ENCODE data around the gene BMP4. TPM values are rescaled to one million over a fixed set of nuclear protein-coding genes. Genes with fewer than 3 reads are reported as not detected.

Gene BMP4
- total RNA-seq, 1 experiment from 2014 or later = 0.87 TPM

- ChIA-PET POLR2A (interaction anchor here (0.6 kb wide), 1 partner anchor 68 kb away, joined by 3 read pairs; no protein-coding TSS in a partner anchor), CTCF (no interaction called here)
- Histone ChIP-seq H3K4me3 (ENCODE audit: low read depth in 2 of 2, low read length in 2 of 2) (no peak overlapping the region), H3K4me1 (ENCODE audit: control insufficient read depth, insufficient read depth, low read length) (no peaks in the 10 kb centered on the region), H3K9me3 (ENCODE audit: control insufficient read depth, insufficient read depth, low read depth, low read length) (no peaks in the 10 kb centered on the region), H3K27me3 (ENCODE audit: control insufficient read depth, insufficient read depth, low read length) (no peaks in the 10 kb centered on the region), H3K36me3 (ENCODE audit: control insufficient read depth, insufficient read depth, low read length) (no peaks in the 10 kb centered on the region), H3K27ac (ENCODE audit: low read length) (no peak overlapping the region)
- intact Hi-C loops (cut with micrococcal nuclease; ENCODE audit: unreplicated experiment) (no loop called here), in situ Hi-C loops (cut with HindIII; ENCODE audit: low pct_unique_long_range_greater_than_20kb, low sequenced_read_pairs) (no loop called here)
- no TSS peak for BruUV-seq (replicated peaks)
- TF ChIP-seq POLR2AphosphoS5 (IDR thresholded peaks at IDR 0.05; ENCODE audit: low read depth, low read length) (no peak), CTCF (IDR thresholded peaks at IDR 0.05) (no peak), REST (IDR thresholded peaks at IDR 0.05; ENCODE audit: insufficient read depth in 1 of 2, low read depth in 2 of 2, low read length in 1 of 2) (no peak), TCF7L2 (IDR thresholded peaks at IDR 0.05; ENCODE audit: low read depth, low read length) (no peak), SIN3A (IDR thresholded peaks at IDR 0.05; ENCODE audit: borderline replicate concordance, insufficient read depth, low read depth, low read length) (no peak)
- ATAC-seq (no peak), DNase-seq (ENCODE audit: low read depth, low spot score) (no peak)
Observed at GRCh38 chr14:53912021-53912420, 44.6 kb downstream of the BMP4 start.

- DNase-seq (ENCODE audit: low read depth, low spot score) (no peak), ATAC-seq (no peak)
- intact Hi-C loops (cut with micrococcal nuclease; ENCODE audit: unreplicated experiment) = no loop called here
- no peak overlapping the region for H3K27ac ChIP-seq (ENCODE audit: low read length)
- no peaks in the 10 kb centered on the region for H3K27me3 ChIP-seq (ENCODE audit: control insufficient read depth, insufficient read depth, low read length)
- peaks cover 3% of the 10 kb centered on the region; the same call in 1 of the 2 replicates for H3K9me3 ChIP-seq (ENCODE audit: control insufficient read depth, insufficient read depth, low read depth, low read length)
- BruUV-seq (replicated peaks) = no TSS peak
- POLR2A ChIA-PET = no interaction called here
- no peak for TF ChIP-seq SIN3A (IDR thresholded peaks at IDR 0.05; ENCODE audit: borderline replicate concordance, insufficient read depth, low read depth, low read length)
- no peak for TF ChIP-seq CTCF (IDR thresholded peaks at IDR 0.05)
- TF ChIP-seq POLR2AphosphoS5 (IDR thresholded peaks at IDR 0.05; ENCODE audit: low read depth, low read length) = no peak
- TF ChIP-seq TCF7L2 (IDR thresholded peaks at IDR 0.05; ENCODE audit: low read depth, low read length) = no peak
- TF ChIP-seq REST (IDR thresholded peaks at IDR 0.05; ENCODE audit: insufficient read depth in 1 of 2, low read depth in 2 of 2, low read length in 1 of 2) = no peak
- no peaks in the 10 kb centered on the region for H3K4me1 ChIP-seq (ENCODE audit: control insufficient read depth, insufficient read depth, low read length)
- in situ Hi-C loops (cut with HindIII; ENCODE audit: low pct_unique_long_range_greater_than_20kb, low sequenced_read_pairs) = no loop called here
- no peaks in the 10 kb centered on the region for H3K36me3 ChIP-seq (ENCODE audit: control insufficient read depth, insufficient read depth, low read length)
- H3K4me3 ChIP-seq (ENCODE audit: low read depth in 2 of 2, low read length in 2 of 2) = no peak overlapping the region
- CTCF ChIA-PET = interaction anchor here (0.6 kb wide), 1 partner anchor 1865 kb away, joined by 5 read pairs; no protein-coding TSS in a partner anchor
Observed at GRCh38 chr14:53908416-53908815, 48.2 kb downstream of the BMP4 start.
